HepG2 (cell line): Measurements from ENCODE around the gene GTF2A1. TPM values are rescaled to one million over a fixed set of nuclear protein-coding genes. Genes with fewer than 3 reads are reported as not detected.

Experiments
- AGO1 ChIP-seq: fragments of 200-400 bp; formaldehyde crosslinking; IDR thresholded peaks from 2 replicates; pipeline ENCODE4 v1.6.1; 2017; ENCODE audit warnings: mild to moderate bottlenecking, low read depth, low read length, moderate library complexity; ENCODE audit not compliant: poor library complexity, severe bottlenecking
- CENPBD1 ChIP-seq: sonication (generic); formaldehyde crosslinking; IDR thresholded peaks from 2 replicates; pipeline ENCODE4 v1.8.0; 2022; ENCODE audit warnings: missing genetic modification reagents, low read depth, mild to moderate bottlenecking, borderline replicate concordance
- CREB3 ChIP-seq: sonication (generic); formaldehyde crosslinking; IDR thresholded peaks from 2 replicates; pipeline ENCODE4 v1.5.0; 2020; ENCODE audit warnings: missing genetic modification reagents
- E2F2 ChIP-seq: sonication (generic); formaldehyde crosslinking; IDR thresholded peaks from 2 replicates; pipeline ENCODE4 v1.4.0; 2020; ENCODE audit warnings: missing genetic modification reagents, borderline replicate concordance
- GMEB2 ChIP-seq: IDR thresholded peaks from 2 replicates; pipeline ENCODE4 v1.6.1; 2016; ENCODE audit warnings: missing biosample characterization, missing genetic modification reagents, low read depth
- HNRNPH1 ChIP-seq: fragments of 200-400 bp; formaldehyde crosslinking; optimal IDR thresholded peaks from 2 replicates; pipeline ENCODE3; 2017; ENCODE audit warnings: mild to moderate bottlenecking, low read depth, low read length
- NPAS2 ChIP-seq: sonication (generic); formaldehyde crosslinking; IDR thresholded peaks from 2 replicates; pipeline ENCODE4 v1.8.0; 2022; ENCODE audit warnings: mild to moderate bottlenecking, missing genetic modification reagents, borderline replicate concordance
- PLSCR1 ChIP-seq: sonication (generic); formaldehyde crosslinking; IDR thresholded peaks from 2 replicates; pipeline ENCODE4 v1.5.0; 2020; ENCODE audit warnings: missing genetic modification reagents, mild to moderate bottlenecking, borderline replicate concordance
- POGZ ChIP-seq: sonication (generic); formaldehyde crosslinking; IDR thresholded peaks from 2 replicates; pipeline ENCODE4 v1.4.0; 2020; ENCODE audit warnings: mild to moderate bottlenecking, missing genetic modification reagents
- REST ChIP-seq, 2 experiments: IDR thresholded peaks; 2 replicates each; pipeline ENCODE4 v1.6.1; 2011 to 2012; ENCODE audit warnings: low read length in 2 of 2, borderline replicate concordance in 1 of 2, low read depth in 1 of 2, mild to moderate bottlenecking in 1 of 2, moderate library complexity in 1 of 2
- RFX5 ChIP-seq: IDR thresholded peaks from 2 replicates; pipeline ENCODE4 v1.6.1; 2011; ENCODE audit warnings: low read depth, low read length, improper control_type of control experiment
- ZBTB26 ChIP-seq: IDR thresholded peaks from 2 replicates; pipeline ENCODE4 v1.6.1; 2016; ENCODE audit warnings: missing compliant biosample characterization, missing genetic modification reagents, borderline replicate concordance
- ZEB1 ChIP-seq: IDR thresholded peaks from 2 replicates; pipeline ENCODE4 v1.6.1; 2012; ENCODE audit warnings: mild to moderate bottlenecking, low read depth, inconsistent platforms; ENCODE audit not compliant: insufficient replicate concordance
- ZMAT3 ChIP-seq: sonication (generic); formaldehyde crosslinking; conservative IDR thresholded peaks from 2 replicates; pipeline ENCODE4 v1.7.0; 2021; ENCODE audit warnings: missing genetic modification reagents
- ZNF451 ChIP-seq: sonication (generic); formaldehyde crosslinking; IDR thresholded peaks from 2 replicates; pipeline ENCODE4 v1.5.0; 2020; ENCODE audit warnings: mild to moderate bottlenecking, missing genetic modification reagents
- ZNF501 ChIP-seq: sonication (generic); formaldehyde crosslinking; IDR thresholded peaks from 2 replicates; pipeline ENCODE4 v1.5.1; 2020; ENCODE audit warnings: mild to moderate bottlenecking, moderate library complexity, missing genetic modification reagents
- ZSCAN30 ChIP-seq: sonication (generic); formaldehyde crosslinking; IDR thresholded peaks from 2 replicates; pipeline ENCODE4 v1.5.0; 2020; ENCODE audit warnings: mild to moderate bottlenecking, missing genetic modification reagents
- polyA plus RNA-seq, 8 experiments: library from polyadenylated mRNA; depleted of rRNA in 3 of 8; stranded (reverse) in 7 of 8; unstranded in 1 of 8; fragments of >200 nt; fragmentation: Illumina TruSeq in 4 of 8; extraction: Trizol in 4 of 8; gene quantifications; 2 replicates each; pipeline versions ENCODE4 v1.2.1 to v1.2.3, GENCODE V29; 2011 to 2016; ENCODE audit warnings: low read depth in 4 of 8, missing spikeins in 1 of 8, mixed read lengths in 1 of 8; ENCODE audit not compliant: insufficient read depth in 1 of 8
- total RNA-seq, 5 experiments: library from RNA; depleted of rRNA; stranded (reverse); fragments of >200 nt; fragmentation: Illumina TruSeq; extraction: Trizol; gene quantifications; 2 replicates each; pipeline ENCODE4 v1.2.3, GENCODE V29; 2016; ENCODE audit warnings: low read depth in 1 of 5

The GTF2A1 gene
- total and polyA plus RNA-seq, 2 of the 13 experiments (the other 11 are each of a cell fraction or from before 2014, with no cell fraction given), result 14.9 to 17.5 TPM

GRCh38 chr14:81220830-81221578, at the start of gene GTF2A1 (continued):
- TF ChIP-seq ZNF451 (CRISPR knock-in tag) (peak; percentile 20), ZNF501 (CRISPR knock-in tag) (peak; percentile 85), ZBTB26 (CRISPR knock-in tag) (0 out of 2 replicates have a peak, but pooled peaks have one; percentile 40), ZEB1 (no peak), ZSCAN30 (peak; percentile 88), CREB3 (CRISPR knock-in tag) (peak; percentile 62; the same call in 1 of the 2 replicates), ZMAT3 (CRISPR knock-in tag) (peak; percentile 95), NPAS2 (no peak), PLSCR1 (no peak; the same call in 1 of the 2 replicates), E2F2 (no peak), HNRNPH1 (no peak), REST (IDR thresholded peaks at IDR 0.05; ENCODE audit: borderline replicate concordance in 1 of 2, low read depth in 1 of 2, low read length in 2 of 2) (peak in 1 of 2 experiments; percentile 29; a peak in 1 of 4 replicates), RFX5 (no peak), GMEB2 (CRISPR knock-in tag) (peak; percentile 42; the same call in 1 of the 2 replicates), POGZ (CRISPR knock-in tag) (peak; percentile 93), AGO1 (no peak), CENPBD1 (CRISPR knock-in tag) (no peak)
